Measurements from ENCODE around the gene TRMT2A.
A peak's percentile ranks its signal among the peaks of the same experiment; 100 is the strongest.

The TRMT2A gene

DNA sequence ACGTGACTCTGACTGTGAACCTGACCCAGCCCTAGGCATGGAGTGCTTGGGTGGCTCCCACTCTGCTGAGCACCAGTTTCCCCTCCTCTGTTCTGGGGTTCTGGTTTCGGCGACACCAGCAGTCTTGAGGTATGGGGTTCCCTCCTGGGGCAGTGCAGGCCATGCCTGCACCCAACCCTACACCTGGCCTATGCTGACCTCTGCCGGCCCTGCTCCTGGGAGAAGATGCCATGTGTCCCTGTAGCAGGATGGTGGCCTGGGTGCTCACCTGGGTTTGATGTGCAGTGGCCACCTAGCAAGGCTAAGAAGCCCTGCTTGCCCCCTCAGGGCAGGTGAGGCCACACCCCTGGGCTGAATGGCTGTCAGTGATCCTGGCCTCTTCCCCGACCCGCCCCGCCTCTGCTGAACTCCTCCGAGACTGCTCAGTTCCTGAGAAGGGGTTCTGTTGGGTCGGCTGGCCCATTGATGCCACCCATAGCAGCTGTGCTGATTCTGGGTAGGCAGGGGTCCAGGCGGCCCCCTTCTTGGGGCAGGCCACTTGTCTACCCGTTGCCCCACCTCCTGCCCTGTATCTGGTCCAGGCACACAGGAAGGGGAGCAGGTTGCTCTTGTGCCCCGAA, 17.0 kb upstream of the TRMT2A start:
- DNase-seq = no peak

GRCh38 chr22:20132686-20133246, 15.7 kb upstream of the TRMT2A start:
- DNase-seq = no peak

- DNase-seq = no peak
Observed at GRCh38 chr22:20131859-20132685, 15.0 kb upstream of the TRMT2A start.

DNA sequence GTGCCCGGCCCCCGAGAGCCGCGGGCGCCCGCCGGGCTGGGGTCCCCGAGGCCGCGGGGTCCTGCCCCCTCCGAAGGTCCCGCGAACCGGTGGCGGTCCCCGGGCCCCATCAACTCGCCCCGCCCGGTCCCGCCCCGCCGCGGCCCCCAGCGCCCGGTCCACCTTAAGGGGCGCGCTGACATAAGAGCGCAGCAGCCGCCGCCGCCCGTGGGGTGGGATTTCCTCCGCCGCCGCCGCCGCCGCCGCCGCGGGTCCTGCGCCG, 14.5 kb upstream of the TRMT2A start, which contains the start of gene ZDHHC8:
Gene ZDHHC8 (plus strand): TSS at position 208 of the 262 bp plus-strand sequence. CDS start 144 bp downstream, outside the sequence.
- DNase-seq = peak; percentile 44

- peak; percentile 82 for DNase-seq
Observed at GRCh38 chr22:20130731-20131596, 13.9 kb upstream of the TRMT2A start.

- no peak for DNase-seq
Observed at GRCh38 chr22:20130319-20130718, 13.3 kb upstream of the TRMT2A start.

DNA sequence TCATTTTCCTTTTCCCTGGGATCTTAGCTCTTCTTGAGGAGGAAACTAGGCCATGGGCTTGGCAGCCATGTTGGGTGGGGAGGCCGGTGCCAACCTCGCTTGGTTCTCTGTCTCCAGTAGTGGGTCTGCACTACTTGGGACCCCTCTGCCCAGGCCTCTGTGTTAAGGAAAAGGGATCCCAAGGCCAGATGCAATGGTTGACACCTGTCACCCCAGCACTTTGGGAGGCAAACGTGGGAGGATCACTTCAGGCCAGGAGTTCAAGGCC, 12.7 kb upstream of the TRMT2A start:
- no peak for DNase-seq

DNA sequence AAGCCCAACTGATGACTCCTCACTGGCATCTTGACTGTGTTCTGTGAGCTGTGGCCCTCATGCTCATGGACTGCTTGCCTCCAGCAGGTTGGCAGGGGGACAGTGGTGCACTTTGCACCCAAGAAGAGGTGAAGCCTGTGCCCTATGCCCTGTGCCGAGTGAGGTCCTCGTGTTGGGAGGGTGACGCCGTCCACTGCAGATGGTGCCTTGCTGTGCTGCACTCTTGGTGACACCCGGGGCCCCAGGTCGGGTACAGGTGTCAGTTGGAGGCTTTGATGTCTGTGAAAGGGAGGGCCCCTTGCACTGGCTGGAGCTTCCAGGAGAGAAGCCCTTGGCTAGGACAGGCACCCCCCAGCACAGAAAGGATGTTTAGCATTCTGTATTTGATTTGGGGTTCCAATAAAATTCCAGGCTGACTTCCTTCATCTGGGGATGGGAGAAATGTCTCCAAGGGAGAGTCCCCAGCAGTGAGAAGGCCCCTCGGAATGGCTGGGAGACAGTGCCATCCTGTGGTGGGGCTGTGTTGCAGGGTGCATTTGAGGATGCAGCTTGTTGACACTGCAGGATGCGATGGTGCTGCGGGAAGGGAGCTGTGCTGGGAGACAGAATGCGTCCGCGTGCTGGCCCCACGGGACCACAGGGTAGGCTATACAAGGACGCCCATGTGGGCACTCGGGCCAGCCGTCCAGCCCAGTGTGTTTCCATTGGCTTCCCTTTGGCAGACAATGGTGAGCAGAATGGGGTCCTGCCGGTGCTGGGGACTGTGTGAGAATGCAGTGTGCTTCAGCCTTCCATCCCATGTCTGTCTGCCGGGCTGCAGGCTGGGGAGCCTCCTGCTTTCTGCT, 12.1 kb upstream of the TRMT2A start:
- DNase-seq = peak; percentile 45

DNA sequence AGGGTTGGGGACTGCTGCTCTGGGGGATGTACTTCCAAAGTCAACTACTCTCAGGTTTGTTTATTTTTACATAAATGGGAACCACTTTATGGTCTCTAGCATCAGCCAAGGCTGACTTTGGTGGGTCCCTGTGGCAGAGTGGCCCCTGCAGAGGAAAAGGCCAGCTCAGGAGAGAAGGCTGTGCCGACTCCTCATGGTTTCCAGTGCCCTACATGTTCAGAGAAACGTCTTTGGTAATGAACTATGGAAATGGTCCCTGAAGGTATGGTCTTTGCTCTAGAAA, 11.5 kb upstream of the TRMT2A start:
- no peak for DNase-seq

DNA sequence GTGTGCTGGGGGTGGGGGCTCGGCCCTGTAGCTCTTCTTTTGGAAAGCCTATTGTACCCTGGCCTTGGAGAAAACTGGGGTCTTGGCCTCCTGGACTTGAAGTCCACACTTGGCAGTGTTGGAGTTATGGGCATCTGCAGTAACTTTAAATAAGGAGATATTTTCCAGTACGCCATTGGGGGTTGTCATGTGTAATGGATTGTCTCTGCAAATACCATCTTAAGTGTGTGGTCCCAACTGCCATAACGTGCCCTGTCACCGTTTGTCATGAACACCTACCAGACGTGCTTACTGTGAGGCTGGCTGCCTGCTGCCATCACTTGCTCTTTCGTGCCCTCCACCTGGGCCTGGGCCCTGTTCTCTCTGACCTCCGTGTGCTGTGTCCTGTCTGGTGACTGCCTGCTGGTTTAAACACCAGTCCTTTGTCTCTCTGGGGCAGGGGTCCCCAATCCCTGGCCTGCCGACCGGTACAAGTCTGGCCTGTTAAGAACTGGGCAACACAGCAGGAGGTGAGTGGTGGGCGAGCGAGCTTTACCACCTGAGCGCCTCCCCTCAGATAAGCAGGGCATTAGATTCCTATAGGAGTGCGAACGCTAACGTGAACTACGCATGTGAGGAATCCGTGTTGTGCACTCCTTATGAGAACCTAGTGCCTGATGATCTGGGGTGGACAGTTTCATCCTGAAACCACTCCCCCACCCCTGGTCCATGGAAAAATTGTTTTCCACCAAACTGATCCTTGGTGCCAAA, 11.0 kb upstream of the TRMT2A start:
- DNase-seq = no peak

DNA sequence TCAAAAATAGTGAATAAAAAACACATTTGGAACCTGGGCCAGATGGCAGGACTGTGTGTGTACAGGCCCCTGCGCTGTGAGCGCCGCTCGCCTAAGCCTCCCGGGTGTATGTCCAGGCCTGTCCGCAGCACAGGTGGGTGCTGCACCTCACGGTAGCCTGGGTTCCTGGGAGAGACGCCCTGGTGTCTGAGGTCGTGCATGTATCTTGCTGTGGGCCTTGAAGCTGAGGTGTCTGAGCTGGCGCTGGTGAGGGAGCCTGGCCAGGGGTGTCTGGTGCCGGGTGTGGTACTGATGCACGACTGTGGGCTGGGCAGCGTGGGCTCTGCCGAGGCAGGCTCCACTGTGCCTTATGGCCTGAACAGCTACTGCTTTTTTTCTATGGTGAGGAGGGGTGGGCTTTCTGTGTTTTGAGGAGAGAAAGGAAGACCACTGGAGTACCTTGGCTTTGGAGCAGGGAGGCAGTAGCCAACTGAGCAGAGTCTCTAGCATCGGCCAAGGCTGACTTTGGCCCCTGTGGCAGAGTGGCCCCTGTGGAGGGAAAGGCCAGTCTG, 10.4 kb upstream of the TRMT2A start:
- no peak for DNase-seq

- DNase-seq = no peak
Observed at GRCh38 chr22:20126284-20127029, 9.4 kb upstream of the TRMT2A start.

- no peak for DNase-seq
Observed at GRCh38 chr22:20125201-20126174, 8.5 kb upstream of the TRMT2A start.

- no peak for DNase-seq
Observed at GRCh38 chr22:20124083-20124787, 7.2 kb upstream of the TRMT2A start.

DNA sequence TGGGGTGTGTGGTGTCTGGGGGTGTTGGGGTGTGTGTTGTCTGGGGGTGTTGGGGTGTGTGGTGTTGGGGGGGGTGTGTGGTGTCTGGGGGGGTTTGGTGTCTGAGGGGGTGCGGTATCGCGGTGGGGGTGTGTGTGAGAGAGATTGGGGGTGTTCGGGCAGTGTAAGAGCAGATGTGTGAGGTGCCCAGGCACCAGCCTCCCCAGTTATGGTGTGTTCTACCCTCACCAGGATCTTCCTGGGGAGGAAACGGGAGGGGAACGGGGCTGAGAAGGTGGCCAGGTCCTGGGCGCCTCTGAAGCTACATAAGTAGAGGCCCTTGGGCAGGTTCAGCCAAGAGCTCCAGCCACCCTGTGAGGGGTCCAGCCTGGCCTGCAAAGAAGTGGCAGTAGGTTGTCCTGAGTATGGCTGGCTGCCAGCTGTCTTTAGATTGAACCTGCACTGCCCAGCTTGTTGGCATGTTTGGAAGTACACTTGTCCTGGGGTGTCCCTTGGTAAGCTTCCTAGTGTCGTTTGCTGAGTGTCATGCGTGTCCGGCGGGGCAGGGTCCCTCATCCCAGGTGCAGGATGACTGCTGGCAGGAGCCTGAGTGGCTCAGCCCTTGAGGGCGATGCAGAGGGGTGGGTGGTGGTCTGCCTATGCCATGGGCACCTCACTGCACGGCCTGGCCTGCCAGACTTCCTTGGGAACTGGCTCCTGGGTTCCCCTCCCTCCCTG, 6.5 kb upstream of the TRMT2A start:
- DNase-seq = no peak

DNA sequence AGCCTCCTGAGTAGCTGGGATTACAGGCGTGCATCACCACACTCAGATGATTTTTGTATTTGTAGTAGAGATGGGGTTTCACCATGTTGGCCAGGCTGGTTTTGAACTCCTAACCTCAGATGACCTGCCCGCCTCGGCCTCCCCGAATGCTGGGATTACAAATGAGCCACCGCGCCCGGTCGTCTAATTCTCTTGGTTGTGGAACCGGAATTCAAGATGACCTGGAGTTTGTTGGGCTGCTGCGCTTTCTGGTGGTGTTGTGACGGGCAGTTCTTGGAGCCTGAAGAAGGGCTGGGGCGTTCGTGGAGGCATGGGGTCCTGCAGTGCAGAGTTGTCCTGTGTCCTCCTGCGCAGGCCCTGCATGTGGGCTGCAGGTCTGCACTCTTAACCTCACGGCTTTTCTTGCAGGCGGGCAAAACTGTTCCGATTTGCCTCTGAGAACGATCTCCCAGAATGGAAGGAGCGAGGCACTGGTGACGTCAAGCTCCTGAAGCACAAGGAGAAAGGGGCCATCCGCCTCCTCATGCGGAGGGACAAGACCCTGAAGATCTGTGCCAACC, 4.9 kb upstream of the TRMT2A start:
- DNase-seq = no peak

DNA sequence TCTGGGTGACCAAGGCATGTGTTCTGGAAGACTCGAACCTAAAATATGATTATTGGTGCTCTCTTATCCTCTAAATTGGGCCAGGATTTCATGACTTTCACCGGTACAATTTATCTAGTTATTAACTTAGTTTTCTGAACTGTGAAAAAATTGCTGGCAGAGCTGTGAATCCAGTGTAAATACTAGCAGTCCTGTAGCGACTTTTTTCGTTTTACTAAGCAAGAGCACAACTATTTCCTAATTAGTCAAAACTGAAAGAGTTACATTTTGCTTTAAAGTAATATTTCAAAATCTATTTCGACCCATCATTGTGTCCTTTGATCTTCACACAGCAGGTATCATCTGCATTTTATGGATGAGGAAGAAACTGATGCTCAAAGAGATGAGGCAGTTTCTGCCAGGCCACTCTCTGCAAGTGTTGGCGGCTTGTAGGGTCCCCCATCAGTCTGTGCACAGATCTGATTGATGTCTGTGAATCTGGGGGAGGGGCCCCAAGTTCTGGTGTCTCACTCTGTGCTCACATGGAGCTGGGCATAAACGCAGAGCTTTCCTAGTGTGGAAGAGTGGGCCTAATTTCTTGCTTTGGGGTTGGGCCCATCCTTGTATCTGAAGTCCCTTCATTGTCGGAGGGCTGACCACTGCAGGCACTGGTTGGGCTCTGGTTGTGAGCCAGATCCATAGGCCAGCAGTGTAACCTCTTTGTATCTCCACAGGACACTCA, 1.4 kb upstream of the TRMT2A start:
- DNase-seq = no peak
